ENCODE data around the gene TRAF4. TPM values are rescaled to one million over a fixed set of nuclear protein-coding genes. Genes with fewer than 3 reads are reported as not detected.
A peak's percentile ranks its signal among the peaks of the same experiment; 100 is the strongest.

TRAF4 gene
- total and polyA plus RNA-seq, 10 of the 15 experiments (the other 5 are each of a cell fraction or from before 2014, with no cell fraction given) = 3.7 to 197 (median 66.4) TPM

GRCh38 chr17:28720247-28720996, 23.4 kb upstream of the TRAF4 start:
- Histone ChIP-seq H3K4me2 (ENCODE audit: control insufficient read depth, insufficient read depth) (peak overlapping the region; percentile 88), H3K9me3 (replicated peaks; ENCODE audit: control insufficient read depth, insufficient read depth, low read length) (no peaks in the 10 kb centered on the region), H2AFZ (ENCODE audit: control insufficient read depth, low read depth, low read length) (no peak overlapping the region), H3K9ac (ENCODE audit: control insufficient read depth, insufficient read depth, low read length) (peak overlapping the region; percentile 92), H4K20me1 (ENCODE audit: control insufficient read depth, insufficient read depth) (no peaks in the 10 kb centered on the region), H3K36me3 (ENCODE audit: control insufficient read depth in 2 of 2, insufficient read depth in 2 of 2, low read length in 1 of 2) (peaks cover 12 to 20% of the 10 kb centered on the region in 2 experiments; a peak in 3 of 4 replicates), H3K4me1 (ENCODE audit: control insufficient read depth, insufficient read depth, low read length) (peaks cover 18% of the 10 kb centered on the region), H3K4me3 (peak overlapping the region; percentile 95), H3K79me2 (ENCODE audit: control insufficient read depth, insufficient read depth, low read length) (peaks cover 41% of the 10 kb centered on the region), H3K27ac (ENCODE audit: control insufficient read depth, insufficient read depth) (peak overlapping the region; percentile 83), H3K27me3 (replicated peaks in 1 of 2; ENCODE audit: control insufficient read depth in 2 of 2, insufficient read depth in 2 of 2, low read length in 1 of 2) (no peaks in the 10 kb centered on the region)
- ChIA-PET SMC1A (ENCODE audit: uncharacterized antibody, unreplicated experiment) (interaction anchor here (0.7 to 2.7 kb wide), 15 partner anchors 8 to 232 kb away, joined by 3 to 15 read pairs (median 4); partner anchors contain the start of genes BLTP2, FAM222B, NEK8 and PHF12), CTCF (interaction anchor here (0.8 to 12.6 kb wide), 12 partner anchors 9 to 397 kb away, joined by 3 to 394 read pairs (median 4); partner anchors contain the start of genes PROCA1, SDF2 and SUPT6H), POLR2A (interaction anchor here (0.9 to 17.2 kb wide), 21 partner anchors 8 to 231 kb away, joined by 3 to 485 read pairs (median 6); partner anchors contain the start of genes BLTP2, NEK8, PHF12 and PIGS), RAD21 (ENCODE audit: unreplicated experiment) (interaction anchor here (0.8 to 1.7 kb wide), 17 partner anchors 9 to 231 kb away, joined by 3 to 10 read pairs (median 5); partner anchors contain the start of genes DHRS13, FAM222B, PHF12 and PROCA1)
- ATAC-seq (peak; percentile 8), DNase-seq (ENCODE audit: low read depth, low spot score) (no peak), FAIRE-seq (no peak)
- in situ Hi-C loops (cut with MboI) = no loop called here
- TSS peak; percentile 86 for BruUV-seq (replicated peaks)
- intact Hi-C loops (cut with micrococcal nuclease; ENCODE audit: unreplicated experiment) = loop anchor here (10.0 kb wide), 1 partner anchor 394 kb away; no protein-coding TSS in a partner anchor
- WGBS (ENCODE audit: insufficient coverage, insufficient replicate concordance, low lambda C conversion rate, missing lambda C conversion rate) = 1% methylated on average over 30 of the region's 30 CpGs
- no peak for TF ChIP-seq KLF5 (IDR thresholded peaks at IDR 0.05; ENCODE audit: partially characterized antibody)
- 0 out of 2 replicates have a peak, but pooled peaks have one; percentile 27 for TF ChIP-seq NKRF (conservative IDR thresholded peaks at IDR 0.05)
- no peak for TF ChIP-seq MEF2B (IDR thresholded peaks at IDR 0.05; ENCODE audit: partially characterized antibody, poor library complexity, severe bottlenecking)
- no peak for TF ChIP-seq BHLHE40 (IDR thresholded peaks at IDR 0.05; ENCODE audit: borderline replicate concordance in 1 of 2, low read depth in 2 of 2, low read length in 1 of 2)
- TF ChIP-seq RFX5 (IDR thresholded peaks at IDR 0.05; ENCODE audit: low read depth, low read length) = no peak
- no peak for TF ChIP-seq SIN3A (IDR thresholded peaks at IDR 0.05; ENCODE audit: low read depth, low read length)
- TF ChIP-seq TARDBP (IDR thresholded peaks at IDR 0.05; ENCODE audit: borderline replicate concordance) = no peak
- TF ChIP-seq CUX1 (IDR thresholded peaks at IDR 0.05; ENCODE audit: insufficient replicate concordance, low read depth, low read length) = no peak
- no peak for TF ChIP-seq IRF3 (IDR thresholded peaks at IDR 0.05)
- no peak for TF ChIP-seq NFXL1 (IDR thresholded peaks at IDR 0.05; ENCODE audit: borderline replicate concordance)
